GM12891 (cell line): Measurements from ENCODE around the gene FEM1A.

Source experiments
- PAX5 ChIP-seq: IDR thresholded peaks from 2 replicates; pipeline ENCODE4 v1.6.1; 2011; ENCODE audit warnings: low read length, moderate library complexity, mild to moderate bottlenecking; ENCODE audit not compliant: insufficient read depth, severe bottlenecking
- POLR2A ChIP-seq: IDR thresholded peaks from 2 replicates; pipeline ENCODE4 v1.6.1; 2011; ENCODE audit warnings: low read depth, low read length, control low read depth
- POLR2AphosphoS5 ChIP-seq: IDR thresholded peaks from 2 replicates; pipeline ENCODE4 v1.6.1; 2011; ENCODE audit warnings: low read depth, low read length, control low read depth
- SPI1 ChIP-seq: IDR thresholded peaks from 2 replicates; pipeline ENCODE4 v1.6.1; 2011; ENCODE audit warnings: low read depth, low read length, control low read depth
- TAF1 ChIP-seq: IDR thresholded peaks from 2 replicates; pipeline ENCODE4 v1.6.1; 2011; ENCODE audit warnings: low read depth, low read length, control low read depth

DNA sequence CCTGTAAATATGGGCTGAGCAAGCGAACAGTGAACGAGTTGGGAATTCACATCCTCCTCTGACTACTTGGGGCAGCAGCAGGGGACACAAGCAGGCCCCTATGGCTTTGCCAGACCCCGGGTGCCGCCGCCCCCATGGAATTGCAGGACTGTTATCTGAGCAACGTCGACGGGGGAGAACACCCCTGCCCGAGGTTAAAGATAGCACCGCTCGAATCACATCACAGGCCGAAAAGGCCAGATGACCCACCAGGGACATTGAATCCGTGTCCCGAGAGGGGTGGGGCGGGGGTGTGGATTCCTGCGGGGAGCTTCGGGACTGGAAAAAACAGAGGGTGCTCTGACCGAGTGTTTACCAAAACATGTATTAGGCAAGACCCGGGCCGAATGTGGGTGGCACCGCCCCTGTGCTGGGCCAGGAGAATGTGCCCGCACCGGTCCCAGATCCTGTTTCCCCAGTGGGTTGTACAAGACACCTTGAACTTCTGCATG lies 9.1 kb downstream of the FEM1A start:
- no peak for TF ChIP-seq POLR2AphosphoS5
- TF ChIP-seq SPI1: no peak
- no peak for TF ChIP-seq POLR2A
- TF ChIP-seq TAF1: no peak
- TF ChIP-seq PAX5: no peak
